Right lobe of liver (tissue), 6 donors: ENCODE measurements around the gene DTD2. TPM values are rescaled to one million over a fixed set of nuclear protein-coding genes. Genes with fewer than 3 reads are reported as not detected.
A peak's percentile ranks its signal among the peaks of the same experiment; 100 is the strongest.

Experiments
- ATAC-seq, 4 donors: fragments of 200-7000 bp; cut with Tn5 transposase; one replicate each; pipeline ENCODE4 v1.9.1; 2020; ENCODE audit warnings: mild to moderate bottlenecking in 4 of 4, moderate library complexity in 4 of 4
- DNase-seq, 3 donors: peaks; one replicate each; pipeline ENCODE4 v3.0.0-alpha.2; 2020
- H3K27ac ChIP-seq, 3 donors: fragments of 200-600 bp; one replicate each; pipeline ENCODE4 v1.8.0; 2022
- H3K27me3 ChIP-seq, 2 donors: fragments of 200-600 bp; one replicate each; pipeline ENCODE4 v1.8.0; 2022
- H3K36me3 ChIP-seq, 4 donors: fragments of 200-600 bp; sonication (generic) in 1 of 4; one replicate each; pipeline versions ENCODE4 v1.5.1 to v1.8.0; 2017 to 2022; ENCODE audit warnings: control low read depth in 1 of 4
- H3K4me1 ChIP-seq, 4 donors: fragments of 200-600 bp; sonication (generic) in 1 of 4; one replicate each; pipeline versions ENCODE4 v1.5.1 to v1.8.0; 2017 to 2022; ENCODE audit warnings: control low read depth in 1 of 4
- H3K4me3 ChIP-seq, 3 donors: fragments of 200-600 bp; one replicate each; pipeline ENCODE4 v1.8.0; 2022
- H3K9me3 ChIP-seq, 4 donors: fragments of 200-600 bp; sonication (generic) in 1 of 4; one replicate each; pipeline versions ENCODE4 v1.5.1 to v1.8.0; 2017 to 2022; ENCODE audit warnings: control low read depth in 1 of 4
- POLR2A ChIP-seq: fragments of 450-650 bp; IDR thresholded peaks from one replicate; pipeline ENCODE4 v1.6.1; 2017; ENCODE audit warnings: antibody characterized with exemption, mild to moderate bottlenecking
- WGBS: methylation state at CpG from one replicate; pipeline ENCODE4 v1.1.6; 2018; ENCODE audit warnings: low coverage, low lambda C conversion rate; ENCODE audit not compliant: insufficient coverage; ENCODE audit errors: missing lambda C conversion rate; 5-methylcytosine and 5-hydroxymethylcytosine counted together
- intact Hi-C, 2 donors: fragments of 100-400 bp; cut with DNase I; formaldehyde crosslinking; loops; one replicate each; pipeline versions ENCODE4 v1.11.2 to v1.14.1; 2022
- total RNA-seq, 6 experiments: library from RNA; depleted of rRNA in 2 of 6; stranded (reverse); fragments of >200 nt in 2 of 6; fragmentation: NEBNext Ultra II Directional in 3 of 6; extraction: Animal tissue kit (Norgen Biotek cat#: 25700) in 3 of 6; gene quantifications; one replicate each; pipeline versions ENCODE4 v1.1.0 to v1.2.4, GENCODE V29; 2016 to 2023
- TF ChIP-seq, protein P1 (sequence below), 4 donors: fragments of 200-600 bp in 3 of 4; fragments of 450-650 bp in 1 of 4; IDR thresholded peaks; one replicate each; pipeline versions ENCODE4 v1.5.1 to v1.8.0; 2016 to 2022; ENCODE audit warnings: antibody characterized with exemption in 4 of 4, mild to moderate bottlenecking in 2 of 4
- donor health status: DM: no; HTN: yes; CAD: no.
- donor health status: DM: no; HTN: no; CAD: no.
- donor health status: DM: no; HTN: no; CAD: no.
- donor health status: DM: no; HTN: yes; CAD: no.
- donor health status: DM: no; HTN: yes; CAD: no.

The DTD2 gene
- total RNA-seq, 6 experiments from 2014 or later, result 8.1 to 20.0 (median 11.8) TPM

DNA sequence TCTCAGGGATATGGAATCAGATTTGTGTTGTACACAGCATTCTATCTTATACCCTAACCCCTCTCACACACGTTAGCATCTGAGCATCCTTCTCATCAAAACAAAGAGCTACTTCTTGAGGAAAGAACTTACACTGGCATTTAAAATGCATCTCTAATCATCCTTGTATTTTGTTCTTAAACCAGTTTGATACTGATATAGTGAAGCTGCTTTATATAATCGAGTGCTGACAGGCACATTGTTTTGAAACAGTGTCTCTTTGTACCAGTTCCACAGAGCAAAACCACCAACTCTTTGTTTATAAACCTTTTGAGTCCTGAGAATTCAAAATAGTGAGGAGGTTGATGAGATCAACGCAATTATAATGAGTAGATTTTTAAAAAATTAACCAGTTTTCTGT, 21.7 kb upstream of the DTD2 start:
- H3K4me1 ChIP-seq, result no peaks in the 10 kb centered on the region
- TF ChIP-seq POLR2A, result no peak
- TF ChIP-seq, protein P1, sequence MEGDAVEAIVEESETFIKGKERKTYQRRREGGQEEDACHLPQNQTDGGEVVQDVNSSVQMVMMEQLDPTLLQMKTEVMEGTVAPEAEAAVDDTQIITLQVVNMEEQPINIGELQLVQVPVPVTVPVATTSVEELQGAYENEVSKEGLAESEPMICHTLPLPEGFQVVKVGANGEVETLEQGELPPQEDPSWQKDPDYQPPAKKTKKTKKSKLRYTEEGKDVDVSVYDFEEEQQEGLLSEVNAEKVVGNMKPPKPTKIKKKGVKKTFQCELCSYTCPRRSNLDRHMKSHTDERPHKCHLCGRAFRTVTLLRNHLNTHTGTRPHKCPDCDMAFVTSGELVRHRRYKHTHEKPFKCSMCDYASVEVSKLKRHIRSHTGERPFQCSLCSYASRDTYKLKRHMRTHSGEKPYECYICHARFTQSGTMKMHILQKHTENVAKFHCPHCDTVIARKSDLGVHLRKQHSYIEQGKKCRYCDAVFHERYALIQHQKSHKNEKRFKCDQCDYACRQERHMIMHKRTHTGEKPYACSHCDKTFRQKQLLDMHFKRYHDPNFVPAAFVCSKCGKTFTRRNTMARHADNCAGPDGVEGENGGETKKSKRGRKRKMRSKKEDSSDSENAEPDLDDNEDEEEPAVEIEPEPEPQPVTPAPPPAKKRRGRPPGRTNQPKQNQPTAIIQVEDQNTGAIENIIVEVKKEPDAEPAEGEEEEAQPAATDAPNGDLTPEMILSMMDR (IDR thresholded peaks at IDR 0.05), result no peak
- H3K4me3 ChIP-seq, result no peak overlapping the region
- 59% methylated on average over 3 of the region's 3 CpGs for WGBS
- no peak overlapping the region for H3K27ac ChIP-seq
- no peak for DNase-seq
- ATAC-seq, result no peak
- H3K36me3 ChIP-seq, result no peaks in the 10 kb centered on the region
- intact Hi-C loops, result no loop called here
- H3K27me3 ChIP-seq, result no peaks in the 10 kb centered on the region
- no peaks in the 10 kb centered on the region for H3K9me3 ChIP-seq

DNA sequence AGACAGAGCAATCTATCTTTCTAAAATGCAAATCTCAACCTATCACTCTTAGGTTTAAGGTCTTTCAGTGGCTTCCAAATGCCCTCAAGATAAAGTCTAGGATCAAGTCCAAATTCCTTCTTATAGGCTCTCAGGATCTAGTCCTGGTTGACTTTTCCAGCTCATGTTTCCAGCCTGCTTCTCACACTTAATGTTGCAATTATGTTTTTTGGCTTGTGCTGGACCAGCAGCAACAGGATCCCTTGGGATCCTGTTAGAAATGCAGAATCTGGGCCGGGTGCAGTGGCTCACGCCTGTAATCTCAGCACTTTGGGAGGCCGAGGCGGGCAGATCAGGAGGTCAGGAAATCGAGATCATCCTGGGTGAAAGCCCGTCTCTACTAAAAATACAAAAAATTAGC, 19.9 kb upstream of the DTD2 start:
- intact Hi-C loops, result no loop called here
- Histone ChIP-seq H3K27ac (no peak overlapping the region), H3K27me3 (no peaks in the 10 kb centered on the region), H3K9me3 (no peaks in the 10 kb centered on the region), H3K36me3 (no peaks in the 10 kb centered on the region), H3K4me1 (no peaks in the 10 kb centered on the region), H3K4me3 (no peak overlapping the region)
- 82% methylated on average over 6 of the region's 6 CpGs for WGBS
- DNase-seq (no peak), ATAC-seq (no peak)
- TF ChIP-seq, protein P1 (IDR thresholded peaks at IDR 0.05), result no peak
- TF ChIP-seq POLR2A, result no peak

DNA sequence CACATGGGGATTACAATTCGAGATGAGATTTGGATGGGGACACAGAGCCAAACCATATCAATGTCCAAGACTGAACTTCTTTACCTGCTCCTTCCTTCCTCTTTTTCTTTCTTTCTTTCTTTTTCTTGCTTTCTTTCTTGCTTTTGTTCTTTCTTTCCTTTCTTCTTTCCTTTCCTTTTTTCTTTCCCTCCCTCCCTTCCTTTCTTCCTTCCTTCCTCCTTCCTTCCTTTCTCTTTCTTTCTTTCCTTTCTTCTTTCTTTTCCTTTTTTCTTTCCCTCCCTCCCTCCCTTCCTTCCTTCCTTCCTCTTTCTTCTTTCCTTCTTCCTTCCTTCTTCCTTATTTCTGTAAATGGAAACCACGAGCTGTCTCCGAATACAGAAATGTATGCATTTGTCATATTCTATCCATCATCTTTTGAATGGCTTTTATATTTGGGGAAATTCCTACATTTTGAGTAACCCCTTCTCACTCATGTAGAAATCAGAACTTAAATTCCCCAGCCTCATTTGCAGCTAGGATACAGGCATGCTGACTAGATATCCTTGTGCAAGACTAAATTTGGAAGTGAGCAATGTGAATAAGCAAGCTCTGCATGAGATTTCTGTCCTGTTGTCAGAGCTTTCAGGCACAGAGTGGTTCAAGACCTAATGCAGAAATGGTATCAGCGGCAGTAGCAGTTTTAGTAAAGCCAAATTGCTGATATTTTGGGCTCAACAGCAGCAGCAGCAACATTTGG, 19.0 kb upstream of the DTD2 start:
- Histone ChIP-seq H3K9me3 (no peaks in the 10 kb centered on the region), H3K27me3 (no peaks in the 10 kb centered on the region), H3K4me3 (no peak overlapping the region), H3K27ac (no peak overlapping the region), H3K4me1 (no peaks in the 10 kb centered on the region), H3K36me3 (no peaks in the 10 kb centered on the region)
- intact Hi-C loops, result no loop called here
- no peak for ATAC-seq
- DNase-seq, result no peak
- no peak for TF ChIP-seq POLR2A
- TF ChIP-seq, protein P1 (IDR thresholded peaks at IDR 0.05), result no peak
- WGBS, result 59% methylated on average over 4 of the region's 4 CpGs

DNA sequence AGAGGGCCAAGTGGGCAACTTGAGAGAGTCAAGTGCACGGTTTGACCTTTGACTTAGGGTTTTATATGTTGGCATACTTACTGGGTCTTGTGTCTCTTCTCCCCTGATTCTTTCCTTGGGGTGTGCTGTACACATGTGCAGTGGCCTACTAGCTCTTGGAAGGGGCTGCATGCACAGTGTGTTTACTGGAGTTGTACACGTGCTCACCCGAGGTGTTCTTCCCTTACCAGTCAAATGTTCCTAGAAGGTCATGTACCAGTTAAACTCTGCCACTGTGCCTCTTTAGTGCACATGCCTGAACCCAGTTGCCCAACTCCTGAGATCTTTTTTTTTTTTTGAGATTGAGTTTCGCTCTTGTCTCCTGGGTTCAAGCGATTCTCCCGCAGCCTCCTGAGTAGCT, 9.2 kb upstream of the DTD2 start:
- intact Hi-C loops, result no loop called here

More for the DNA sequence above, 9.2 kb upstream of the DTD2 start:
- DNase-seq (no peak), ATAC-seq (peak in 1 of 4 donors; percentile 23)
- no peaks in the 10 kb centered on the region for H3K9me3 ChIP-seq
- no peak overlapping the region for H3K4me3 ChIP-seq
- WGBS, result 71% methylated on average over 6 of the region's 6 CpGs
- H3K27ac ChIP-seq, result no peak overlapping the region
- no peak for TF ChIP-seq POLR2A
- TF ChIP-seq, protein P1 (IDR thresholded peaks at IDR 0.05), result no peak
- no peaks in the 10 kb centered on the region for H3K27me3 ChIP-seq
- H3K36me3 ChIP-seq, result no peaks in the 10 kb centered on the region
- no peaks in the 10 kb centered on the region for H3K4me1 ChIP-seq
